ENCODE results near the gene SLC66A1. TPM values are rescaled to one million over a fixed set of nuclear protein-coding genes. Genes with fewer than 3 reads are reported as not detected.

SLC66A1 gene
- total and polyA plus RNA-seq, 9 of the 15 experiments (the other 6 are each of a cell fraction or from before 2014, with no cell fraction given) = 1.2 to 40.8 (median 18.6) TPM

DNA sequence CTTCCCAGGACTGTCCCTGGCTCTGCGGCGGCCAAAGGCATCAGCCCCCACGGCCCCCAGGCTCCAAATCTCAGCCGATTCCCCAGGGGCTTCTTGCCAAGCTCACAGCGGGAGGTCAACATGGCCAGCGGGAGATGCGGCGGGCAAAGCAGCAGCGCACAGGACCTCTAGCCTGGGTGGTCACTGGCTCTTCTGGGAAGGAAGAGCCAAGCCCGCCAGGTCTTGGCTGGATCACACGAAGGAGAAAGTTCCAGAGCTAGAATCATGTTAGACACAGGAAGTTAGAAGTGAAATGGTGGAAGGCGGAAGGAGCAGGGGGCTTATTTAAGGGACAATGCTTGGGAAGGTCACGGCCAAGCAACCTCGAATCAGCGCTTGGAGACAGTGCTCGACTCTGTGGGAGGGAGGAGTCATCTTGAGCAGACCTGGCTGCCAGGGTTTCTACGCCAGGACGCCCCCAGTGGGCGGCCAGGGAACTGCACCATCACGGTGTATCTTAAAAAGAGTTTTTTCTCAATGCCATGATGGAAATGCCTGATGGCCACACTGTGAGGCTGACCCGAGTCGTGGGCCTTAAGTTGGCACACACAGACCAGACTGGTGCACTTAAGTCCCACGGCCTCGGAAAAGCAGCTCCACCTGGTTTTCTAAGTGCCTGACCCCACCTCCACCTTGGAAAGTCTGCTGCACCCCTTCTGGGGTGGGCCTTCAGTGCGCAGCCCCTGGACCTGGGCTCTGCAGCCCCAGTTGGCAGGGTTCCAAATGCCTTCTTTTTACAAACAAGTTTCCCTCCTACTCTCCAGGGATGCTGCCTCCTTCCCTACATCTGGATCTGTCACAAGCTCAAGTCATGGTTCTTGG is 29.3 kb downstream of the SLC66A1 start (continued):
- TF ChIP-seq ELF2 (CRISPR knock-in tag; IDR thresholded peaks at IDR 0.05) = no peak
- TF ChIP-seq ERF (CRISPR knock-in tag; IDR thresholded peaks at IDR 0.05) = no peak
- TF ChIP-seq ZFX (CRISPR knock-in tag; IDR thresholded peaks at IDR 0.05) = no peak
- TF ChIP-seq POLR2H (tag; IDR thresholded peaks at IDR 0.05; ENCODE audit: low read depth) = no peak
- TF ChIP-seq BCL6 (CRISPR knock-in tag; IDR thresholded peaks at IDR 0.05) = no peak
- TF ChIP-seq, protein P1, sequence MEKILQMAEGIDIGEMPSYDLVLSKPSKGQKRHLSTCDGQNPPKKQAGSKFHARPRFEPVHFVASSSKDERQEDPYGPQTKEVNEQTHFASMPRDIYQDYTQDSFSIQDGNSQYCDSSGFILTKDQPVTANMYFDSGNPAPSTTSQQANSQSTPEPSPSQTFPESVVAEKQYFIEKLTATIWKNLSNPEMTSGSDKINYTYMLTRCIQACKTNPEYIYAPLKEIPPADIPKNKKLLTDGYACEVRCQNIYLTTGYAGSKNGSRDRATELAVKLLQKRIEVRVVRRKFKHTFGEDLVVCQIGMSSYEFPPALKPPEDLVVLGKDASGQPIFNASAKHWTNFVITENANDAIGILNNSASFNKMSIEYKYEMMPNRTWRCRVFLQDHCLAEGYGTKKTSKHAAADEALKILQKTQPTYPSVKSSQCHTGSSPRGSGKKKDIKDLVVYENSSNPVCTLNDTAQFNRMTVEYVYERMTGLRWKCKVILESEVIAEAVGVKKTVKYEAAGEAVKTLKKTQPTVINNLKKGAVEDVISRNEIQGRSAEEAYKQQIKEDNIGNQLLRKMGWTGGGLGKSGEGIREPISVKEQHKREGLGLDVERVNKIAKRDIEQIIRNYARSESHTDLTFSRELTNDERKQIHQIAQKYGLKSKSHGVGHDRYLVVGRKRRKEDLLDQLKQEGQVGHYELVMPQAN (IDR thresholded peaks at IDR 0.05; ENCODE audit: borderline replicate concordance) = no peak
- no peak for TF ChIP-seq ZNF644 (tag; IDR thresholded peaks at IDR 0.05; ENCODE audit: low read depth)
- no peak for TF ChIP-seq FOXK2 (conservative IDR thresholded peaks at IDR 0.05 in 1 of 2, IDR thresholded peaks at IDR 0.05 in 1 of 2; ENCODE audit: low read depth in 2 of 2)
- no peak for TF ChIP-seq ZNF445 (CRISPR knock-in tag; IDR thresholded peaks at IDR 0.05; ENCODE audit: low read depth)
- TF ChIP-seq ZNF134 (CRISPR knock-in tag; conservative IDR thresholded peaks at IDR 0.05) = no peak
- no peak for TF ChIP-seq SRSF7 (optimal IDR thresholded peaks at IDR 0.05; ENCODE audit: low read depth, low read length)
- no peak for TF ChIP-seq CC2D1A (IDR thresholded peaks at IDR 0.05)
- no peak for TF ChIP-seq MEF2A (IDR thresholded peaks at IDR 0.05; ENCODE audit: control insufficient read depth, low read depth, low read length)
- no peak for TF ChIP-seq PHF21A (IDR thresholded peaks at IDR 0.05; ENCODE audit: borderline replicate concordance, low read depth)
- TF ChIP-seq KAT8 (IDR thresholded peaks at IDR 0.05; ENCODE audit: low read depth) = no peak
- TF ChIP-seq ZNF77 (CRISPR knock-in tag; IDR thresholded peaks at IDR 0.05) = no peak
- no peak for TF ChIP-seq MTA1 (IDR thresholded peaks at IDR 0.05; ENCODE audit: borderline replicate concordance)
- TF ChIP-seq HCFC1 (IDR thresholded peaks at IDR 0.05; ENCODE audit: low read depth, low read length) = 0 out of 2 replicates have a peak, but pooled peaks have one; percentile 30
- no peak for TF ChIP-seq TSC22D4 (tag; IDR thresholded peaks at IDR 0.05)
- no peak for TF ChIP-seq ILK (tag; IDR thresholded peaks at IDR 0.05; ENCODE audit: borderline replicate concordance, low read depth)
- no peak for TF ChIP-seq ZNF507 (tag; conservative IDR thresholded peaks at IDR 0.05)
- no peak for TF ChIP-seq NCOA1 (IDR thresholded peaks at IDR 0.05; ENCODE audit: low read depth)
- TF ChIP-seq, protein P2, sequence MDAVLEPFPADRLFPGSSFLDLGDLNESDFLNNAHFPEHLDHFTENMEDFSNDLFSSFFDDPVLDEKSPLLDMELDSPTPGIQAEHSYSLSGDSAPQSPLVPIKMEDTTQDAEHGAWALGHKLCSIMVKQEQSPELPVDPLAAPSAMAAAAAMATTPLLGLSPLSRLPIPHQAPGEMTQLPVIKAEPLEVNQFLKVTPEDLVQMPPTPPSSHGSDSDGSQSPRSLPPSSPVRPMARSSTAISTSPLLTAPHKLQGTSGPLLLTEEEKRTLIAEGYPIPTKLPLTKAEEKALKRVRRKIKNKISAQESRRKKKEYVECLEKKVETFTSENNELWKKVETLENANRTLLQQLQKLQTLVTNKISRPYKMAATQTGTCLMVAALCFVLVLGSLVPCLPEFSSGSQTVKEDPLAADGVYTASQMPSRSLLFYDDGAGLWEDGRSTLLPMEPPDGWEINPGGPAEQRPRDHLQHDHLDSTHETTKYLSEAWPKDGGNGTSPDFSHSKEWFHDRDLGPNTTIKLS (IDR thresholded peaks at IDR 0.05; ENCODE audit: borderline replicate concordance, low read depth) = no peak
- TF ChIP-seq CXXC5 (CRISPR knock-in tag; IDR thresholded peaks at IDR 0.05) = 0 out of 2 replicates have a peak, but pooled peaks have one; percentile 29
- 0 out of 2 replicates have a peak, but pooled peaks have one; percentile 31 for TF ChIP-seq HDGF (IDR thresholded peaks at IDR 0.05)
- no peak for TF ChIP-seq ZNF408 (CRISPR knock-in tag; IDR thresholded peaks at IDR 0.05; ENCODE audit: low read depth)
- TF ChIP-seq, protein P3, sequence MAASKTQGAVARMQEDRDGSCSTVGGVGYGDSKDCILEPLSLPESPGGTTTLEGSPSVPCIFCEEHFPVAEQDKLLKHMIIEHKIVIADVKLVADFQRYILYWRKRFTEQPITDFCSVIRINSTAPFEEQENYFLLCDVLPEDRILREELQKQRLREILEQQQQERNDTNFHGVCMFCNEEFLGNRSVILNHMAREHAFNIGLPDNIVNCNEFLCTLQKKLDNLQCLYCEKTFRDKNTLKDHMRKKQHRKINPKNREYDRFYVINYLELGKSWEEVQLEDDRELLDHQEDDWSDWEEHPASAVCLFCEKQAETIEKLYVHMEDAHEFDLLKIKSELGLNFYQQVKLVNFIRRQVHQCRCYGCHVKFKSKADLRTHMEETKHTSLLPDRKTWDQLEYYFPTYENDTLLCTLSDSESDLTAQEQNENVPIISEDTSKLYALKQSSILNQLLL (CRISPR knock-in tag; IDR thresholded peaks at IDR 0.05; ENCODE audit: borderline replicate concordance) = no peak

Measured in K562 (cell line).